ENCODE measurements around the gene PHC2. TPM values are rescaled to one million over a fixed set of nuclear protein-coding genes. Genes with fewer than 3 reads are reported as not detected.

PHC2 gene
- total RNA-seq, 1 donor from 2014 or later = 105 TPM

- DNase-seq = no peak
- TF ChIP-seq CTCF (IDR thresholded peaks at IDR 0.05) = no peak
- no peaks in the 10 kb centered on the region for H3K36me3 ChIP-seq
- no peak for ATAC-seq
- H3K9me3 ChIP-seq = no peaks in the 10 kb centered on the region
- intact Hi-C loops (cut with DNase I) = no loop called here
- no peaks in the 10 kb centered on the region for H3K27me3 ChIP-seq (ENCODE audit: low read depth)
- H3K4me3 ChIP-seq = no peak overlapping the region
- no peaks in the 10 kb centered on the region for H3K4me1 ChIP-seq
- no peak overlapping the region for H3K27ac ChIP-seq
These were observed 14.2 kb upstream of the PHC2 start for GRCh38 chr1:33445108-33445507.

- DNase-seq (no peak), ATAC-seq (no peak)
- Histone ChIP-seq H3K27me3 (ENCODE audit: low read depth) (no peaks in the 10 kb centered on the region), H3K4me3 (no peak overlapping the region), H3K9me3 (no peaks in the 10 kb centered on the region), H3K27ac (no peak overlapping the region), H3K4me1 (no peaks in the 10 kb centered on the region), H3K36me3 (no peaks in the 10 kb centered on the region)
- intact Hi-C loops (cut with DNase I) = no loop called here
- no peak for TF ChIP-seq CTCF (IDR thresholded peaks at IDR 0.05)
These were observed 12.8 kb upstream of the PHC2 start for GRCh38 chr1:33443705-33444180.

GRCh38 chr1:33443080-33443704, 12.3 kb upstream of the PHC2 start:
- intact Hi-C loops (cut with DNase I) = no loop called here
- TF ChIP-seq CTCF (IDR thresholded peaks at IDR 0.05) = no peak
- no peak for DNase-seq
- no peak for ATAC-seq
- no peak overlapping the region for H3K4me3 ChIP-seq
- H3K9me3 ChIP-seq = no peaks in the 10 kb centered on the region
- H3K27me3 ChIP-seq (ENCODE audit: low read depth) = no peaks in the 10 kb centered on the region
- H3K4me1 ChIP-seq = no peaks in the 10 kb centered on the region
- H3K36me3 ChIP-seq = no peaks in the 10 kb centered on the region
- no peak overlapping the region for H3K27ac ChIP-seq

GRCh38 chr1:33442141-33442540, 11.2 kb upstream of the PHC2 start:
- Histone ChIP-seq H3K36me3 (no peaks in the 10 kb centered on the region), H3K27ac (no peak overlapping the region), H3K4me3 (no peak overlapping the region), H3K9me3 (no peaks in the 10 kb centered on the region), H3K4me1 (no peaks in the 10 kb centered on the region), H3K27me3 (ENCODE audit: low read depth) (no peaks in the 10 kb centered on the region)
- DNase-seq = no peak
- no peak for TF ChIP-seq CTCF (IDR thresholded peaks at IDR 0.05)
- intact Hi-C loops (cut with DNase I) = no loop called here
- no peak for ATAC-seq

- Histone ChIP-seq H3K4me1 (no peaks in the 10 kb centered on the region), H3K27me3 (ENCODE audit: low read depth) (no peaks in the 10 kb centered on the region), H3K27ac (no peak overlapping the region), H3K36me3 (no peaks in the 10 kb centered on the region), H3K4me3 (no peak overlapping the region), H3K9me3 (no peaks in the 10 kb centered on the region)
- TF ChIP-seq CTCF (IDR thresholded peaks at IDR 0.05) = no peak
- no peak for DNase-seq
- no peak for ATAC-seq
- intact Hi-C loops (cut with DNase I) = no loop called here
These were observed 10.3 kb upstream of the PHC2 start for GRCh38 chr1:33441088-33441745.
